ENCODE results near the gene GPR156.
"Not testable (repeated sequence)": the region's sequence is repeated elsewhere in the genome, so short reads cannot be mapped to it uniquely, and the experiment has no call there.

Gene GPR156

DNA sequence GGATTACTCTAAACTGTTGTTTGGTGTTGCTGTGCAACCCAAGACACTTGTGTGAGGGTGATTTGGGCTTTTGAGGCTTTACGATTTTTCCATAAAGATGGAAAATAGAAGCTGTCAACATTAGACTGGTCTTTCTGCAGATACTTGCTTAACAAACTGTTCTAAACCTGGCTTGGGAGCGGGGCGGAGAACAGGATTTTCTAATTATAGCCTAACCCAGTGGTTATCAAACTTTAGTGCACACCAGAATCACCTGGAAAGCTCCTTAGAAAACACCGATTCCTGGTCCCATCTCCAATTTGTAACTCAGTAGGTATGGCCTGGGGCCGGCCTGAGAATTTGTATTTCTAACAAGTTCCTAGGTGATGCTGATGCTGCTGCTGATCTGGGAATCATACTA lies 19.0 kb downstream of the GPR156 start:
- Histone ChIP-seq H3K9me3 (replicated peaks; ENCODE audit: low read length) (no peaks in the 10 kb centered on the region), H3K4me1 (ENCODE audit: control insufficient read depth, insufficient read depth, low read length) (no peaks in the 10 kb centered on the region), H3K4me3 (ENCODE audit: low read length) (no peak overlapping the region), H3K36me3 (ENCODE audit: insufficient read depth, low read length) (no peaks in the 10 kb centered on the region), H3K27me3 (ENCODE audit: control insufficient read depth, insufficient read depth, low read length) (peaks cover 8% of the 10 kb centered on the region), H3K4me2 (ENCODE audit: low read length) (no peak overlapping the region), H3K9ac (ENCODE audit: low read depth, low read length) (no peak overlapping the region)

DNA sequence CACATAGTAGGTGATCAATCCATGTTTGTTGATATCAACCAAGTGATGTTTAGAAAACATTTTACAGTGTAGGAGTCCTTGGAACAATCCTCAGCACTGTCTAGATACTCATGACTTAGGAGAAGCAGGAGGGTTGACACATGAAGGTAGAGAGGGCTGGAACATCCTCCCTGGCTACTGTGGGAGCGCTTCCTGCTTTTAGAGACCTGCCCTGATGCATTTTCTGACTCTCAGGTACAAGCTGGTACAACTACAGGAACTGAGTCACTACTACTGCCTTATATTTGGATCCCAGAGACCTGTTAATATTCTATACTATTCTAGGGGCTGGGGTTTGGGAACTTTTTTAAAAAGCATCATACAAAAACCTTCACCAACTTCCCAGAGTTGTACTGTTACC lies 20.1 kb downstream of the GPR156 start:
- Histone ChIP-seq H3K4me2 (ENCODE audit: low read length) (no peak overlapping the region), H3K4me1 (ENCODE audit: control insufficient read depth, insufficient read depth, low read length) (no peaks in the 10 kb centered on the region), H3K4me3 (ENCODE audit: low read length) (no peak overlapping the region), H3K9me3 (replicated peaks; ENCODE audit: low read length) (no peaks in the 10 kb centered on the region), H3K36me3 (ENCODE audit: insufficient read depth, low read length) (no peaks in the 10 kb centered on the region), H3K27me3 (ENCODE audit: control insufficient read depth, insufficient read depth, low read length) (peaks cover 8% of the 10 kb centered on the region), H3K9ac (ENCODE audit: low read depth, low read length) (no peak overlapping the region)

DNA sequence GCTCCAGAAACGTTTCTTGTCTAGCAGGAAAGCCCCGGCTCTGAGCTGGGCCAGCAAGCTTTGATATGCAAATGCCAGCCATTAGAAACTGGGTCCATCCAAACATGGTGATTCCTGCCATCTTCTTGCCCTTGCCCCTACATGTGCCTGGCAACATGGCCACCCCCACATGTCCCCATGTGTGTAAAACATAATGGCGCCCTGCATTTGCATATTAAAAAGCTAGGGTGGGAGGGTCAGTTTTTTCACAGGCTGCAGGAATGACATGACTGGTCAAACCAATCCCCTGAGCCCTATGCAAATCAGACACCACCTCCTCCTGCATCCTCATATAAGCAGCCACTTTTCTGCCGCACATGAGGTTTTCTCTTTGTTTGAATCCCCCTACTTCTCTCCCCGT lies 21.2 kb downstream of the GPR156 start:
- Histone ChIP-seq H3K36me3 (ENCODE audit: insufficient read depth, low read length) (no peaks in the 10 kb centered on the region), H3K9me3 (replicated peaks; ENCODE audit: low read length) (no peaks in the 10 kb centered on the region)

DNA sequence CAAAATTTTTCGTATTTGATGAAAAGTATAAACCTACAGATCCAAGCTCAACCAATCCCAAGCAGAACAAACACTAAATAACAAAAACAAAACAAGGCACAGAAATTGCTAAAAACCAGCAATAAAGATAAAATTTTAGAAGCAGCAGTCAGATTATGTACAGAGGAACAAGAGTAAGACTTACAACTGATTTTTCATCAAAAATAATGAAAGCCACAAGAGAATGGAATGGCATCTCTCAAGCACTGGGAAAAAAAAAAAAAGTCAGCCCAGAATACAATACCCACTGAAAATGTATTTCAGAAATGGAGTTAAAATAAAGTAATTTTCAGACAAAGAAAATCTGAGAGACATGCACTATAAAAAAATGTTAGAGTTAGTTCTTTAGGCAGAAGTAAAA lies 27.0 kb downstream of the GPR156 start:
- H3K4me1 ChIP-seq (ENCODE audit: control insufficient read depth, insufficient read depth, low read length) = no peaks in the 10 kb centered on the region
- H3K9me3 ChIP-seq (replicated peaks; ENCODE audit: low read length) = peaks cover 9% of the 10 kb centered on the region

More for the DNA sequence above, 21.2 kb downstream of the GPR156 start:
- H3K27me3 ChIP-seq (ENCODE audit: control insufficient read depth, insufficient read depth, low read length) = peaks cover 8% of the 10 kb centered on the region
- H3K4me2 ChIP-seq (ENCODE audit: low read length) = no peak overlapping the region
- H3K9ac ChIP-seq (ENCODE audit: low read depth, low read length) = no peak overlapping the region
- H3K4me1 ChIP-seq (ENCODE audit: control insufficient read depth, insufficient read depth, low read length) = no peaks in the 10 kb centered on the region
- H3K4me3 ChIP-seq (ENCODE audit: low read length) = no peak overlapping the region

DNA sequence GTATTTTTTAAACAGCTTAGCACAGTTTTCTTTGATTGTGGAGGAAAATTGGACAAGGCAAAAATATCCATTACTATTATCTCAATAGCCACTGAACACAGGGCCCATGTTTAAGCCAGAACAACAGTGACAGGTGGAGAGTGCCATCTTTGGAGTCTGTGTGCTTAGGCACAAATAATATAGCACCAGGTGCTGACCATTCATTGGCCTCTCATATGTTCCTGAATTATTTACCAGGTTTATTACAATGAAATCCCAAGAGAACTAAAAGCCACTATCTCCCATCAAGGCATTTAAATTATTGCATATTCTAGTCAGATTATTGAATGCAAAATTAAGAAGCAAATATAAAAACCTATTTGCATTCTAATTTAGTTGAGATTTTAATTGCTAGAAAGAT lies 39.6 kb downstream of the GPR156 start:
- H3K9ac ChIP-seq (ENCODE audit: low read depth, low read length) = no peak overlapping the region
- H3K4me3 ChIP-seq (ENCODE audit: low read length) = no peak overlapping the region
- H3K4me1 ChIP-seq (ENCODE audit: control insufficient read depth, insufficient read depth, low read length) = no peaks in the 10 kb centered on the region
- H3K27me3 ChIP-seq (ENCODE audit: control insufficient read depth, insufficient read depth, low read length) = peaks cover 4% of the 10 kb centered on the region
- H3K36me3 ChIP-seq (ENCODE audit: insufficient read depth, low read length) = no peaks in the 10 kb centered on the region
- H3K4me2 ChIP-seq (ENCODE audit: low read length) = no peak overlapping the region
- no peaks in the 10 kb centered on the region for H3K9me3 ChIP-seq (replicated peaks; ENCODE audit: low read length)

More for the DNA sequence above, 27.0 kb downstream of the GPR156 start:
- H3K4me2 ChIP-seq (ENCODE audit: low read length) = no peak overlapping the region
- no peaks in the 10 kb centered on the region for H3K27me3 ChIP-seq (ENCODE audit: control insufficient read depth, insufficient read depth, low read length)
- no peak overlapping the region for H3K4me3 ChIP-seq (ENCODE audit: low read length)
- no peaks in the 10 kb centered on the region for H3K36me3 ChIP-seq (ENCODE audit: insufficient read depth, low read length)
- no peak overlapping the region for H3K9ac ChIP-seq (ENCODE audit: low read depth, low read length)

DNA sequence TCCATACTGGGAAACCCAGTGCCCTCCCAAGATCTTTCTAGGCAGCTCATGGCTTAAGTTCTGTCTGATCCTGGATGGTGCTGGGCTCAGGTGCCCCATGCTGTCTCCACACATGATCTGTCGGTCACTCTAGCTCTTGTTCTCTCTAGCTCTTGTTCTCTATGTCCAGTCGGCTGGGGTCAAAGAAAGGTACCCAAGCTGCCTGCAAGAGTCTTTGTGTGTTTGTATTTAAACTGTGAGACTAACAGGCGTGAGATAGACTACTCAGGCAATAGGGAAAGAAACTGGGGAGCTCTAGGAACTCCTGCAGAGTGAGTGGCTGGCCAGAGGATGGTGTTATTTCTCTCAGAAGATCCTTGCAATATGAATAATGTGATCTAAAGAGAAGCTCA lies 40.2 kb downstream of the GPR156 start:
- Histone ChIP-seq H3K9ac (ENCODE audit: low read depth, low read length) (no peak overlapping the region), H3K4me3 (ENCODE audit: low read length) (no peak overlapping the region), H3K9me3 (replicated peaks; ENCODE audit: low read length) (no peaks in the 10 kb centered on the region), H3K4me2 (ENCODE audit: low read length) (no peak overlapping the region), H3K27me3 (ENCODE audit: control insufficient read depth, insufficient read depth, low read length) (peaks cover 4% of the 10 kb centered on the region), H3K36me3 (ENCODE audit: insufficient read depth, low read length) (no peaks in the 10 kb centered on the region), H3K4me1 (ENCODE audit: control insufficient read depth, insufficient read depth, low read length) (no peaks in the 10 kb centered on the region)

DNA sequence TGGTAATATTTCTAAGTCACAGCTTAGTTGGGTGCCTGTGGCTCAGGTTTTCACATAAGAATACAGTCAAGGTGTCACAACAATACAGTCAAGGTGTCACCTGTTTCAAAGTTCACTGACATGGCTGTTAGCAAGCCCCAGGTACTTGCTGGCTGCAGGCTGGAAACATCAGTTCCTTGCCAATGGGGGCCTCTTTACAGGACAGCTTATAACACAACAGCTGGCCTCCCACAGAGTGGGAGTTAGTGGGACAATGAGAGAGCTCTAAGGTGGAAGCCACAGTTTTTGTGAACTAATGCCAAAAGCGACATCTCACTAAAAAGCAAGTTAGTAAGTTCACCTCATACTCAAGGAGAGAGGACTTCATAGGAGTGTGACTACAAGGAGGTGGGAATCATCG lies 45.4 kb downstream of the GPR156 start:
- Histone ChIP-seq H3K9ac (ENCODE audit: low read depth, low read length) (no peak overlapping the region), H3K4me3 (ENCODE audit: low read length) (no peak overlapping the region), H3K9me3 (replicated peaks; ENCODE audit: low read length) (no peaks in the 10 kb centered on the region), H3K27me3 (ENCODE audit: control insufficient read depth, insufficient read depth, low read length) (peaks cover 16% of the 10 kb centered on the region), H3K4me2 (ENCODE audit: low read length) (no peak overlapping the region), H3K36me3 (ENCODE audit: insufficient read depth, low read length) (no peaks in the 10 kb centered on the region), H3K4me1 (ENCODE audit: control insufficient read depth, insufficient read depth, low read length) (no peaks in the 10 kb centered on the region)

DNA sequence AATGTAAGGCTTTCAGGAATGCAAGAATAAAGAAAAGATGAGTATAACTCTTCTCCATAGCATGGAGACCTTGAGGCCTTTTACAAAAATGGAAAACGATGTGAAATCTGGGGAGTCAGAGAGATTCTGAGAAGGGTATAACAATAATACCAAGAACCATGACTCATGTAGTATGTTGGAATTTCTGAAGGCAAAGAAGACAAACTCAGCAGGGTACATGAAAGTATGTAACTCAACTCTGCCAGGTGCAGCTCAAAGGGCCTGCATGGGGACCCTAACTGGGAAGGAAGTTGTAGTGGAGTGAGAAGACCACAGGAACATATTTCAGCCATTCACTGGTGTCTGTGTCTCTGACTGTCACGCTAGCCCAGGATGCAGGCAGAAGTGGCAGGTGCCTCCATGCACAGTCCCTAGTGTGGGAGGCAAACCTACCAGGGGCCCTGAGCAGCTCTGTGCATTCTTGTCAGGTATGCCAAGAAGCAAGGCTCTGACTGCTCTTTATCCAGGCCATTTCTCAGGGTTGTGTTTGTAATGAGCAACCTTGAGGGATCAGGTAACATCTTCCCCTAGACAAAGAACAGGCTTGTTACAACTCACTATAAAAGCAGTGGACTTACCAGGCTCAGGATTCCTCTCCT lies 57.2 kb downstream of the GPR156 start:
- Histone ChIP-seq H3K4me3 (ENCODE audit: low read length) (no peak overlapping the region), H3K27me3 (ENCODE audit: control insufficient read depth, insufficient read depth, low read length) (no peaks in the 10 kb centered on the region), H3K4me1 (ENCODE audit: control insufficient read depth, insufficient read depth, low read length) (no peaks in the 10 kb centered on the region), H3K36me3 (ENCODE audit: insufficient read depth, low read length) (no peaks in the 10 kb centered on the region), H3K4me2 (ENCODE audit: low read length) (no peak overlapping the region), H3K9me3 (replicated peaks; ENCODE audit: low read length) (no peaks in the 10 kb centered on the region), H3K9ac (ENCODE audit: low read depth, low read length) (no peak overlapping the region)

DNA sequence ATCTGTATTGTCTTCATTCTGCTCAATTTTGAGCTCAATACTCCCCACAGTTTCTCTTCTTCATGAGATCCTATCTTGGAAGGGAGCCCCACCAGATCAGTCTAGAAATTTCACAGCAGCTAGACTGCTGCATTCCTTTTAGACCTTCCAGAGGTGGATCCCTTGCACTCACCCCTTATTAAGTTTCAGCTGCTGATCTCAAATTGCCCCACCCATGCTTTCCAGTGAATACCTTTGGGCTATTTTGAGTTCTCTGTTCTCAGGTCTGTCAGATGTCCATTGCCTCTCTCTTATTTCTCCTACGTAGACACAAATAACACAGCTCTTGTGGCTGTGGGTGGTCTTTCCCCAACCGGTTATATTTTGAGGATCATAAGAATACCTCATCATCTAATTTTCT lies 60.8 kb downstream of the GPR156 start:
- H3K4me3 ChIP-seq (ENCODE audit: low read length) = no peak overlapping the region
- H3K9me3 ChIP-seq (replicated peaks; ENCODE audit: low read length) = no peaks in the 10 kb centered on the region
- H3K9ac ChIP-seq (ENCODE audit: low read depth, low read length) = no peak overlapping the region
- no peaks in the 10 kb centered on the region for H3K36me3 ChIP-seq (ENCODE audit: insufficient read depth, low read length)
- H3K27me3 ChIP-seq (ENCODE audit: control insufficient read depth, insufficient read depth, low read length) = no peaks in the 10 kb centered on the region
- H3K4me1 ChIP-seq (ENCODE audit: control insufficient read depth, insufficient read depth, low read length) = no peaks in the 10 kb centered on the region
- no peak overlapping the region for H3K4me2 ChIP-seq (ENCODE audit: low read length)

DNA sequence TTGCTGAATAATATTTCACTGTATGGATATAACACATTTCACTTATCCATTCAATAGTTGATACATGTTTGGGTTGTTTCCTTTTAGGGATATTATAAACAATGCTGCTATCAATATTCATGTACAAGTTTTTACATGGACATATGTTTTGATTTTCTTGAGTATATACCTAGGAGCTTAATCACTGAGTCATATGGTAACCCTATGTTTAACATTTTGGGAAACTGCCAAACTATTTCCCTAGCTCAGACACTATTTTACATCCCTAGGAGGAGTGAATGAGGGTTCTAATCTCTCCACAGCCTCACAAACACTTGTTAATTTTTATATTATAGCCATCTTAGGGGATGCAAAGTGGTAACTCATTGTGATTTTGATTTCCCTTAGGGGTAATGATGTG lies 66.0 kb downstream of the GPR156 start:
- Histone ChIP-seq H3K36me3 (ENCODE audit: insufficient read depth, low read length) (no peaks in the 10 kb centered on the region), H3K9ac (ENCODE audit: low read depth, low read length) (no peak overlapping the region), H3K4me1 (ENCODE audit: control insufficient read depth, insufficient read depth, low read length) (peaks cover 8% of the 10 kb centered on the region), H3K4me2 (ENCODE audit: low read length) (no peak overlapping the region), H3K9me3 (replicated peaks; ENCODE audit: low read length) (no peaks in the 10 kb centered on the region), H3K27me3 (ENCODE audit: control insufficient read depth, insufficient read depth, low read length) (no peaks in the 10 kb centered on the region), H3K4me3 (ENCODE audit: low read length) (no peak overlapping the region)

DNA sequence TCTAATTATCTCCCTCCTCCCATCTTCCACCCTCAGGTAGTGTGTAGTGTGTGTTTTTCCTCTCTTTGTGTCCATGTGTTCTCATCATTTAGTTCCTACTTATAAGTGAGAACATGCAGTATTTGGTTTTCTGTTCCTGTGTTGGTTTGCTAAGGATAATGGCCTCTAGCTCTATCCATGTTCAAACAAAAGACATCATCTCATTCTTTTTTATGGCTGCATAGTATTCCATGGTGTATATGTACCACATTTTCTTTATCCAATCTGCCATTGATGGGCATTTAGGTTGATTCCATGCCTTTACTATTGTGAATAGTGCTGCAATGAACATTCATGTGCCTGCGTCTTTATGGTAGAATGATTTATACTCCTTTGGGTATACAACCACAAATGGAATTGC lies 68.4 kb downstream of the GPR156 start:
- peaks cover 10% of the 10 kb centered on the region for H3K4me1 ChIP-seq (ENCODE audit: control insufficient read depth, insufficient read depth, low read length)
- H3K4me3 ChIP-seq (ENCODE audit: low read length); H3K9ac ChIP-seq (ENCODE audit: low read depth, low read length); H3K9me3 ChIP-seq (replicated peaks; ENCODE audit: low read length); H3K27me3 ChIP-seq (ENCODE audit: control insufficient read depth, insufficient read depth, low read length); H3K36me3 ChIP-seq (ENCODE audit: insufficient read depth, low read length); H3K4me2 ChIP-seq (ENCODE audit: low read length): not testable (repeated sequence)

DNA sequence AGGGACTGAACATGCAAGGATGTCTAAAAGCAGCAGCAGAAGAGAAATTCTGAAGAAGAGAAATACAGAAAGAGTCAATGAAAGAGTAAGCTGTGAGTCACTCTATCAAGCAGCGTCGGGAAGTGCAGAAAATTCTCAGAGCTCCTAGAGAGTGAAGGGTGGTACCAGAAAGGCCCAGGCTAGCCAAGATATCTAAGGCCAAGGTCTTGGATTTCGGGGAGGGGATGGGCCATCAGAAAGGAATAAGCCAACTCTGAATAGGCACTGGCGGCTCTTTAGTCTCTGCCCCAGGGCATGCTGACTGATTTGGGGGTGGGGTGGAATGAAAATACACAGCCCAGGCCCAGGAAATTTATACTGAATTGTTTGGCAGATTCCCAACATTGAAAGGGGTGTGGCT lies 70.8 kb downstream of the GPR156 start:
- H3K9me3 ChIP-seq (replicated peaks; ENCODE audit: low read length) = no peaks in the 10 kb centered on the region
- no peak overlapping the region for H3K9ac ChIP-seq (ENCODE audit: low read depth, low read length)
- no peak overlapping the region for H3K4me3 ChIP-seq (ENCODE audit: low read length)
- H3K36me3 ChIP-seq (ENCODE audit: insufficient read depth, low read length) = no peaks in the 10 kb centered on the region
- H3K4me2 ChIP-seq (ENCODE audit: low read length) = peak overlapping the region; percentile 42
- H3K4me1 ChIP-seq (ENCODE audit: control insufficient read depth, insufficient read depth, low read length) = peaks cover 10% of the 10 kb centered on the region
- H3K27me3 ChIP-seq (ENCODE audit: control insufficient read depth, insufficient read depth, low read length) = no peaks in the 10 kb centered on the region

Data from skeletal muscle satellite cell (primary cell).